Tibial nerve (tissue), 4 donors: ENCODE results near the gene KRTAP12-4.

Experiments
- CTCF ChIP-seq, 5 experiments: fragments of 200-600 bp in 3 of 5; fragments of 450-650 bp in 2 of 5; sonication (generic) in 3 of 5; IDR thresholded peaks; one replicate each; pipeline ENCODE4 v1.5.1; 2016 to 2019; ENCODE audit warnings: antibody characterized with exemption in 5 of 5, mild to moderate bottlenecking in 3 of 5, moderate library complexity in 2 of 5
- EP300 ChIP-seq, 2 donors: sonication (generic); formaldehyde crosslinking; IDR thresholded peaks; one replicate each; pipeline ENCODE4 v1.6.1; 2017; ENCODE audit warnings: antibody characterized with exemption in 2 of 2, mild to moderate bottlenecking in 1 of 2
- POLR2A ChIP-seq, 2 donors: fragments of 450-650 bp; IDR thresholded peaks; one replicate each; pipeline ENCODE4 v1.6.1; 2017; ENCODE audit warnings: antibody characterized with exemption in 2 of 2, mild to moderate bottlenecking in 2 of 2, moderate library complexity in 2 of 2

- TF ChIP-seq CTCF (IDR thresholded peaks at IDR 0.05), result no peak
- no peak for TF ChIP-seq POLR2A (IDR thresholded peaks at IDR 0.05)
- TF ChIP-seq EP300 (IDR thresholded peaks at IDR 0.05), result no peak
These were observed 25.6 kb downstream of the KRTAP12-4 start for GRCh38 chr21:44628707-44629391.
